Thyroid gland (tissue), 4 donors: ENCODE data around the gene FNDC10. TPM values are rescaled to one million over a fixed set of nuclear protein-coding genes. Genes with fewer than 3 reads are reported as not detected.

Experiments
- DNase-seq, 2 donors: peaks; one replicate each; pipeline ENCODE4 v3.0.0-alpha.2; 2019
- H3K27ac ChIP-seq, 3 donors: fragments of 200-600 bp; sonication (generic); 1 replicate in 2 of 3; 2 replicates in 1 of 3; pipeline ENCODE4 v1.5.1; 2016 to 2019; ENCODE audit warnings: mild to moderate bottlenecking in 1 of 3, moderate library complexity in 1 of 3
- H3K27me3 ChIP-seq: fragments of 200-600 bp; sonication (generic); one replicate; pipeline ENCODE4 v1.5.1; 2019
- H3K36me3 ChIP-seq, 2 donors: fragments of 200-600 bp; sonication (generic); one replicate each; pipeline ENCODE4 v1.5.1; 2016 to 2019
- H3K4me1 ChIP-seq, 2 donors: fragments of 200-600 bp; sonication (generic); one replicate each; pipeline ENCODE4 v1.5.1; 2017 to 2019
- H3K4me3 ChIP-seq, 3 donors: fragments of 200-600 bp; sonication (generic); replicated peaks in 1 of 3; 1 replicate in 2 of 3; 2 replicates in 1 of 3; pipeline ENCODE4 v1.5.1; 2016; ENCODE audit warnings: mild to moderate bottlenecking in 1 of 3
- H3K9me3 ChIP-seq: fragments of 200-600 bp; sonication (generic); one replicate; pipeline ENCODE4 v1.5.1; 2017
- POLR2A ChIP-seq, 2 donors: fragments of 450-650 bp; IDR thresholded peaks; one replicate each; pipeline ENCODE4 v1.6.1; 2017; ENCODE audit warnings: antibody characterized with exemption in 2 of 2, mild to moderate bottlenecking in 2 of 2, moderate library complexity in 1 of 2
- WGBS, 2 donors: methylation state at CpG; one replicate each; pipeline ENCODE4 v1.1.5; 2017; 5-methylcytosine and 5-hydroxymethylcytosine counted together
- intact Hi-C: fragments of 100-400 bp; cut with DNase I; formaldehyde crosslinking; loops from one replicate; pipeline ENCODE4 v1.15.1; 2023
- total RNA-seq, 4 donors: library from RNA; depleted of rRNA; stranded (reverse); fragments of >200 nt; gene quantifications; one replicate each; pipeline ENCODE4 v1.2.3, GENCODE V29; 2016
- TF ChIP-seq, protein P1 (sequence below), 6 experiments: fragments of 200-600 bp in 3 of 6; fragments of 450-650 bp in 3 of 6; sonication (generic) in 3 of 6; IDR thresholded peaks; one replicate each; pipeline ENCODE4 v1.5.1; 2016 to 2019; ENCODE audit warnings: antibody characterized with exemption in 6 of 6, mild to moderate bottlenecking in 2 of 6, inconsistent platforms in 1 of 6, moderate library complexity in 1 of 6

FNDC10 gene
- total RNA-seq, 4 donors from 2014 or later: 1.0 to 9.9 (median 5.3) TPM

GRCh38 chr1:1602968-1603506 is 3.1 kb upstream of the FNDC10 start:
- Histone ChIP-seq H3K27ac (no peak overlapping the region), H3K36me3 (no peaks in the 10 kb centered on the region), H3K9me3 (no peaks in the 10 kb centered on the region), H3K4me3 (no peak overlapping the region), H3K27me3 (no peaks in the 10 kb centered on the region), H3K4me1 (peaks cover 7 to 24% of the 10 kb centered on the region in 2 donors)
- intact Hi-C loops: no loop called here
- no peak for DNase-seq
- TF ChIP-seq POLR2A (IDR thresholded peaks at IDR 0.05): no peak
- WGBS, 2 donors: 66 to 81% methylated on average over 9 of the region's 13 CpGs

DNA sequence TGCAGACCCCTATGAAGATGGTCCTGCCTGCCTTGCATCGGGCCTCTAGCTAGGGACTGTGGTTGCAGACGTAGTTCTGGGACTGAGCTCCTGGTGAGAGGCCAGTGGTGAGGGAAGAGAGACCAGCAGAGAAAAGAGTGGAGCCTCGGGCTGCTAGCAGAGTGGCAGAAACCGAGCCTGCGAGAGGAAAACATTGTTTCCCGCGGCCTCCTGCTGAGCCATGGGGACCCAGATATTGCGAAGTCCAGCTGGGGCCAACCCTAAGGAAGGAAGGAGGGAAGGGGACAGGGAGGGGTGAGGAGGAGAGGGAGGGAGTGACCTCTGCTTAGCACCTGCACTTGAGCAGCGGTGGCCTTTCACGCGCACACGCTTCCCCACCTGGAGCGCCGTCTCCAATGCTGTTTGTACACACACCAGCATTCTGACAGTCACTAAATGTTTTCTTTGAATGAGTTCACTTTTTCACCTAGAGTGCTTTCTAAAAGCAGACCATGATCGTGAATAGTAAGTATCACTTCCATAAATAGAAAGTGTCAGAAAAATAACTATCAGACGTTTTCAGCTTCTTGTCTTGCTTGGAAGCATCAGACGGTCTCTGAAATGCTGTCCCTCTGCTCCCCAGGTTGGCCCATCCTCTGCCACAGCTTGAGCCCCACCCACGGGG is 2.5 kb upstream of the FNDC10 start:
- intact Hi-C loops: no loop called here
- WGBS, 2 donors: 64 to 67% methylated on average over 17 to 18 of the region's 18 CpGs

GRCh38 chr1:1601564-1602303 is 1.8 kb upstream of the FNDC10 start:
- DNase-seq: no peak
- intact Hi-C loops: no loop called here

More for the DNA sequence above, 2.5 kb upstream of the FNDC10 start:
- TF ChIP-seq, protein P1, sequence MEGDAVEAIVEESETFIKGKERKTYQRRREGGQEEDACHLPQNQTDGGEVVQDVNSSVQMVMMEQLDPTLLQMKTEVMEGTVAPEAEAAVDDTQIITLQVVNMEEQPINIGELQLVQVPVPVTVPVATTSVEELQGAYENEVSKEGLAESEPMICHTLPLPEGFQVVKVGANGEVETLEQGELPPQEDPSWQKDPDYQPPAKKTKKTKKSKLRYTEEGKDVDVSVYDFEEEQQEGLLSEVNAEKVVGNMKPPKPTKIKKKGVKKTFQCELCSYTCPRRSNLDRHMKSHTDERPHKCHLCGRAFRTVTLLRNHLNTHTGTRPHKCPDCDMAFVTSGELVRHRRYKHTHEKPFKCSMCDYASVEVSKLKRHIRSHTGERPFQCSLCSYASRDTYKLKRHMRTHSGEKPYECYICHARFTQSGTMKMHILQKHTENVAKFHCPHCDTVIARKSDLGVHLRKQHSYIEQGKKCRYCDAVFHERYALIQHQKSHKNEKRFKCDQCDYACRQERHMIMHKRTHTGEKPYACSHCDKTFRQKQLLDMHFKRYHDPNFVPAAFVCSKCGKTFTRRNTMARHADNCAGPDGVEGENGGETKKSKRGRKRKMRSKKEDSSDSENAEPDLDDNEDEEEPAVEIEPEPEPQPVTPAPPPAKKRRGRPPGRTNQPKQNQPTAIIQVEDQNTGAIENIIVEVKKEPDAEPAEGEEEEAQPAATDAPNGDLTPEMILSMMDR (IDR thresholded peaks at IDR 0.05): no peak
- no peak for TF ChIP-seq POLR2A (IDR thresholded peaks at IDR 0.05)
- Histone ChIP-seq H3K9me3 (no peaks in the 10 kb centered on the region), H3K27ac (no peak overlapping the region), H3K27me3 (no peaks in the 10 kb centered on the region), H3K36me3 (no peaks in the 10 kb centered on the region), H3K4me1 (peaks cover 10 to 30% of the 10 kb centered on the region in 2 donors), H3K4me3 (no peak overlapping the region)
- DNase-seq: no peak

DNA sequence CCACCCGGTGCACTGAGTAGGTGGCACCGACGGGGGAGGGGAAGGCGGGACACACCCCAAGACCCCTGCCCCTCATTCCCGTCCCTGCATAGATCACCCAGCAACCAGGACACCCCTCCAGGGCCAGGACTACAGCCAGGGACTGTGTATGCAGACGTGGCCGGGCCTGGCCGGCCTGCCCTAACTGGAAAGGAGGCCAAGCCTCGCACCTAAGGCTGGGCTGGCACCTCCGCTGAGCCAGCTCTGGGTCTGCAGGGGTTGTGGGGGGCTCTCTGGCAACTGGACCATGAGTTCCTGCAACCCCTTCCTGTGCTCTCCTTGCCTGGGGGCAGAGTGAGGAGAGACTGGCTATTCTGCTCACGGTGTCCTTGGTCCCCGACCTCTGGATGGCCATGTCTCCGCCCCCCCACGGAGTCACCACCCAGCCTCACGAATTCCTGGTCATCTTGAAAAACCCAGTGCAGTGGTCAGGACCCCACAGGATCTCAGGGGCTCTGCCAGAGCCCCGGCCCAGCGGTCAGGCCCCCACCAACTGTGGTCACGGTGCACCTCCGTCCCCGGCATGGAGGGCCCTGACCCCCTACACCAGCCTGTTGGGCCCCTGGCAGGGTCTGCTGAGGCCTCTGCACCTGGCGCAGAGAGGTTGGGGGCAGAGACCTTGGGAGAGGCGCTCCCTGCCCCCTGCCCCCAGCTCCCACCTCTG is 1.1 kb upstream of the FNDC10 start:
- DNase-seq: no peak

More at GRCh38 chr1:1601564-1602303, 1.8 kb upstream of the FNDC10 start:
- Histone ChIP-seq H3K9me3 (no peaks in the 10 kb centered on the region), H3K27ac (no peak overlapping the region), H3K4me3 (no peak overlapping the region), H3K36me3 (no peaks in the 10 kb centered on the region), H3K4me1 (peaks cover 10 to 35% of the 10 kb centered on the region in 2 donors), H3K27me3 (no peaks in the 10 kb centered on the region)
- 86 to 88% methylated on average over 8 to 12 of the region's 15 CpGs for WGBS, 2 donors
- TF ChIP-seq, protein P1 (IDR thresholded peaks at IDR 0.05): no peak
- no peak for TF ChIP-seq POLR2A (IDR thresholded peaks at IDR 0.05)

More for the DNA sequence above, 1.1 kb upstream of the FNDC10 start:
- Histone ChIP-seq H3K4me3 (no peak overlapping the region), H3K27me3 (no peaks in the 10 kb centered on the region), H3K4me1 (peaks cover 10 to 35% of the 10 kb centered on the region in 2 donors), H3K9me3 (no peaks in the 10 kb centered on the region), H3K36me3 (no peaks in the 10 kb centered on the region), H3K27ac (no peak overlapping the region)
- TF ChIP-seq, protein P1 (IDR thresholded peaks at IDR 0.05): no peak
- TF ChIP-seq POLR2A (IDR thresholded peaks at IDR 0.05): no peak
- 67% methylated on average over 12 of the region's 22 CpGs; no CpG with 5 or more reads in 1 of the 2 donors for WGBS, 2 donors
- intact Hi-C loops: no loop called here
